Right atrium auricular region (tissue), 2 donors: Measurements from ENCODE around the gene HHIP. TPM values are rescaled to one million over a fixed set of nuclear protein-coding genes. Genes with fewer than 3 reads are reported as not detected.

Experiments
- DNase-seq: peaks from one replicate; pipeline ENCODE4 v3.0.0-alpha.2; 2019; ENCODE audit warnings: low spot score
- H3K27ac ChIP-seq, 2 donors: fragments of 200-600 bp; sonication (generic); 1 replicate in 1 of 2; 2 replicates in 1 of 2; pipeline ENCODE4 v1.5.1; 2016 to 2019
- H3K27me3 ChIP-seq, 2 donors: fragments of 200-600 bp; sonication (generic); one replicate each; pipeline versions ENCODE4 v1.5.1 to v1.6.0; 2017 to 2019
- H3K36me3 ChIP-seq: fragments of 200-600 bp; sonication (generic); one replicate; pipeline ENCODE4 v1.5.1; 2016
- H3K4me1 ChIP-seq, 2 donors: fragments of 200-600 bp; sonication (generic); one replicate each; pipeline versions ENCODE4 v1.5.1 to v1.6.0; 2017 to 2019
- H3K4me3 ChIP-seq, 2 donors: fragments of 200-600 bp; sonication (generic); 1 replicate in 1 of 2; 2 replicates in 1 of 2; pipeline ENCODE4 v1.5.1; 2017 to 2019; ENCODE audit warnings: mild to moderate bottlenecking in 1 of 2, moderate library complexity in 1 of 2
- H3K9me3 ChIP-seq, 2 donors: fragments of 200-600 bp; sonication (generic); one replicate each; pipeline ENCODE4 v1.5.1; 2019
- CTCF ChIP-seq, 2 donors: fragments of 200-600 bp; sonication (generic); IDR thresholded peaks; one replicate each; pipeline ENCODE4 v1.5.1; 2019; ENCODE audit warnings: antibody characterized with exemption in 2 of 2
- total RNA-seq, 2 donors: library from RNA; depleted of rRNA; stranded (reverse); fragments of >200 nt; gene quantifications; one replicate each; pipeline ENCODE4 v1.1.0, GENCODE V29; 2016

Gene HHIP
- total RNA-seq, 2 donors from 2014 or later = 0.31 to 14.5 TPM

GRCh38 chr4:144649646-144650045 is 3.7 kb downstream of the HHIP start:
- TF ChIP-seq CTCF (IDR thresholded peaks at IDR 0.05) = no peak
- H3K27me3 ChIP-seq = peaks cover 0 to 22% of the 10 kb centered on the region in 2 donors

GRCh38 chr4:144650311-144651005 is 4.5 kb downstream of the HHIP start:
- no peak for TF ChIP-seq CTCF (IDR thresholded peaks at IDR 0.05)
- H3K27ac ChIP-seq = no peak overlapping the region
- H3K4me1 ChIP-seq = peaks cover 0 to 18% of the 10 kb centered on the region in 2 donors
- no peak overlapping the region for H3K4me3 ChIP-seq
- no peak for DNase-seq
- H3K9me3 ChIP-seq = no peaks in the 10 kb centered on the region
- H3K36me3 ChIP-seq = no peaks in the 10 kb centered on the region
- H3K27me3 ChIP-seq = peaks cover 0 to 18% of the 10 kb centered on the region in 2 donors

More at GRCh38 chr4:144649646-144650045, 3.7 kb downstream of the HHIP start:
- no peak for DNase-seq
- Histone ChIP-seq H3K4me1 (peaks cover 0 to 22% of the 10 kb centered on the region in 2 donors), H3K36me3 (no peaks in the 10 kb centered on the region), H3K9me3 (no peaks in the 10 kb centered on the region), H3K4me3 (no peak overlapping the region), H3K27ac (no peak overlapping the region)

- no peaks in the 10 kb centered on the region for H3K36me3 ChIP-seq
- no peak for DNase-seq
- H3K4me3 ChIP-seq = no peak overlapping the region
- TF ChIP-seq CTCF (IDR thresholded peaks at IDR 0.05) = no peak
- H3K9me3 ChIP-seq = no peaks in the 10 kb centered on the region
- no peaks in the 10 kb centered on the region for H3K27me3 ChIP-seq
- no peak overlapping the region for H3K27ac ChIP-seq
- H3K4me1 ChIP-seq = no peaks in the 10 kb centered on the region
Observed at GRCh38 chr4:144653781-144654545, 8.0 kb downstream of the HHIP start.

GRCh38 chr4:144655491-144655890 is 9.5 kb downstream of the HHIP start:
- no peak for TF ChIP-seq CTCF (IDR thresholded peaks at IDR 0.05)
- no peak for DNase-seq
- no peak overlapping the region for H3K4me3 ChIP-seq

GRCh38 chr4:144656850-144657249 is 10.9 kb downstream of the HHIP start:
- DNase-seq = no peak
- no peak for TF ChIP-seq CTCF (IDR thresholded peaks at IDR 0.05)
- no peak overlapping the region for H3K27ac ChIP-seq
- no peaks in the 10 kb centered on the region for H3K27me3 ChIP-seq
- no peaks in the 10 kb centered on the region for H3K4me1 ChIP-seq
- no peak overlapping the region for H3K4me3 ChIP-seq
- H3K9me3 ChIP-seq = no peaks in the 10 kb centered on the region
- H3K36me3 ChIP-seq = no peaks in the 10 kb centered on the region

More at GRCh38 chr4:144655491-144655890, 9.5 kb downstream of the HHIP start:
- no peaks in the 10 kb centered on the region for H3K27me3 ChIP-seq
- H3K4me1 ChIP-seq = no peaks in the 10 kb centered on the region
- H3K9me3 ChIP-seq = no peaks in the 10 kb centered on the region
- H3K27ac ChIP-seq = no peak overlapping the region
- H3K36me3 ChIP-seq = no peaks in the 10 kb centered on the region
